OCI-LY7 (cell line): ENCODE data around the gene WDFY4. TPM values are rescaled to one million over a fixed set of nuclear protein-coding genes. Genes with fewer than 3 reads are reported as not detected.

Source experiments
- BruUV-seq: library from RNA; stranded (reverse); fragments of 400-500 nt; replicated peaks from 2 replicates; lab custom pipeline; 2021; lab: Mats Ljungman, UMichigan
- CTCF ChIA-PET: fragments of 300-600 bp; sonication (Branson Sonifier 250); formaldehyde crosslinking; loops from one replicate; lab custom pipeline; 2022; ENCODE audit warnings: antibody characterized with exemption; ENCODE audit not compliant: unreplicated experiment; lab: Charles Lee
- POLR2A ChIA-PET: fragments of 300-600 bp; sonication (Branson Sonifier 250); formaldehyde crosslinking; loops from one replicate; lab custom pipeline; 2022; ENCODE audit warnings: antibody characterized with exemption; lab: Charles Lee
- DNase-seq: peaks from one replicate; pipeline ENCODE4 v3.0.0-alpha.2; 2015; ENCODE audit warnings: low spot score
- H2AFZ ChIP-seq: fragments of 200-600 bp; sonication (generic), shearing (Covaris generic); 2 replicates; pipeline ENCODE4 v1.6.1; 2014; ENCODE audit warnings: mild to moderate bottlenecking, antibody characterized with exemption, low read length, moderate library complexity
- H3K27ac ChIP-seq: fragments of 200-600 bp; sonication (generic); 2 replicates; pipeline ENCODE4 v1.5.1; 2014; ENCODE audit warnings: mixed run types, low read depth, mild to moderate bottlenecking, moderate library complexity, low read length, inconsistent platforms; ENCODE audit not compliant: poor library complexity, severe bottlenecking
- H3K36me3 ChIP-seq: fragments of 200-600 bp; sonication (generic); 2 replicates; pipeline ENCODE4 v1.6.1; 2014; ENCODE audit warnings: mild to moderate bottlenecking, antibody characterized with exemption, low read length, moderate library complexity, mixed read lengths; ENCODE audit not compliant: insufficient read depth
- H3K4me1 ChIP-seq: fragments of 200-600 bp; sonication (generic); 2 replicates; pipeline ENCODE4 v1.5.1; 2014; ENCODE audit warnings: mild to moderate bottlenecking, low read length; ENCODE audit not compliant: insufficient read depth, poor library complexity, severe bottlenecking
- H3K4me2 ChIP-seq: fragments of 200-600 bp; sonication (generic); 2 replicates; pipeline ENCODE4 v1.6.1; 2014; ENCODE audit warnings: mild to moderate bottlenecking, low read length
- H3K4me3 ChIP-seq: fragments of 200-600 bp; sonication (generic); 2 replicates; pipeline ENCODE4 v1.5.1; 2014; ENCODE audit warnings: mild to moderate bottlenecking, low read depth, low read length; ENCODE audit not compliant: poor library complexity, severe bottlenecking
- H3K79me2 ChIP-seq: fragments of 200-600 bp; sonication (generic); 2 replicates; pipeline ENCODE4 v1.6.1; 2016; ENCODE audit warnings: low read depth, mild to moderate bottlenecking, low read length, moderate library complexity, mixed read lengths; ENCODE audit not compliant: insufficient read depth
- H3K9me2 ChIP-seq: fragments of 200-600 bp; sonication (generic); 2 replicates; pipeline ENCODE4 v1.6.1; 2016; ENCODE audit warnings: mild to moderate bottlenecking, low read length, mixed read lengths; ENCODE audit not compliant: insufficient read depth
- H3K9me3 ChIP-seq: fragments of 200-600 bp; sonication (generic); 2 replicates; pipeline ENCODE4 v1.6.1; 2014; ENCODE audit warnings: mild to moderate bottlenecking, mixed run types, low read length, mixed read lengths
- H4K20me1 ChIP-seq: fragments of 200-600 bp; sonication (generic); 2 replicates; pipeline ENCODE4 v1.6.1; 2014; ENCODE audit warnings: mild to moderate bottlenecking, antibody characterized with exemption, low read length, moderate library complexity, mixed read lengths; ENCODE audit not compliant: insufficient read depth
- CTCF ChIP-seq: fragments of 200-600 bp; sonication (generic); conservative IDR thresholded peaks from 2 replicates; pipeline ENCODE4 v1.5.1; 2014; ENCODE audit warnings: mild to moderate bottlenecking, antibody characterized with exemption, low read length, moderate library complexity, mixed read lengths
- EZH2phosphoT487 ChIP-seq: fragments of 200-600 bp; sonication (generic); IDR thresholded peaks from 2 replicates; pipeline ENCODE4 v1.6.1; 2018; ENCODE audit warnings: low read depth, borderline replicate concordance, mild to moderate bottlenecking, mixed run types, antibody characterized with exemption, low read length, moderate library complexity, mixed read lengths
- intact Hi-C: fragments of 100-400 bp; cut with micrococcal nuclease; formaldehyde crosslinking; loops from one replicate; pipeline ENCODE4 v1.10.0; 2022; ENCODE audit not compliant: unreplicated experiment
- total RNA-seq, 2 experiments: library from RNA; depleted of rRNA in 1 of 2; stranded (reverse); fragments of >200 nt in 1 of 2; shearing (Covaris generic) in 1 of 2; gene quantifications; 2 replicates each; pipeline ENCODE4 v1.2.3, GENCODE V29; 2014 to 2022

WDFY4 gene
- total RNA-seq, 2 experiments from 2014 or later: 51.5 to 85.6 TPM

GRCh38 chr10:48779077-48779476 lies 94.4 kb downstream of the WDFY4 start:
- intact Hi-C loops: no loop called here
- Histone ChIP-seq H2AFZ (no peak overlapping the region), H3K4me3 (no peak overlapping the region), H3K36me3 (peaks cover 96% of the 10 kb centered on the region), H3K9me3 (no peaks in the 10 kb centered on the region), H3K27ac (no peak overlapping the region), H3K9me2 (no peaks in the 10 kb centered on the region), H4K20me1 (no peaks in the 10 kb centered on the region), H3K4me1 (no peaks in the 10 kb centered on the region), H3K79me2 (no peaks in the 10 kb centered on the region), H3K4me2 (no peak overlapping the region)
- TF ChIP-seq CTCF (no peak), EZH2phosphoT487 (no peak)
- no TSS peak for BruUV-seq
- DNase-seq: no peak
- POLR2A ChIA-PET: no interaction called here
- CTCF ChIA-PET: no interaction called here

- CTCF ChIA-PET: no interaction called here
- Histone ChIP-seq H2AFZ (no peak overlapping the region), H3K9me3 (no peaks in the 10 kb centered on the region), H3K4me1 (no peaks in the 10 kb centered on the region), H3K4me3 (no peak overlapping the region), H3K36me3 (peaks cover 95% of the 10 kb centered on the region), H4K20me1 (no peaks in the 10 kb centered on the region), H3K4me2 (no peak overlapping the region), H3K9me2 (no peaks in the 10 kb centered on the region), H3K79me2 (no peaks in the 10 kb centered on the region), H3K27ac (no peak overlapping the region)
- no peak for DNase-seq
- intact Hi-C loops: no loop called here
- TF ChIP-seq CTCF: no peak
- TF ChIP-seq EZH2phosphoT487: no peak
- no TSS peak for BruUV-seq
- POLR2A ChIA-PET: no interaction called here
These were observed 95.0 kb downstream of the WDFY4 start for GRCh38 chr10:48779546-48780152.

- Histone ChIP-seq H3K9me2 (no peaks in the 10 kb centered on the region), H3K4me3 (no peak overlapping the region), H4K20me1 (no peaks in the 10 kb centered on the region), H3K4me2 (no peak overlapping the region), H2AFZ (no peak overlapping the region), H3K36me3 (peaks cover 94% of the 10 kb centered on the region), H3K4me1 (no peaks in the 10 kb centered on the region), H3K79me2 (no peaks in the 10 kb centered on the region), H3K27ac (no peak overlapping the region), H3K9me3 (no peaks in the 10 kb centered on the region)
- POLR2A ChIA-PET: no interaction called here
- CTCF ChIA-PET: no interaction called here
- TF ChIP-seq EZH2phosphoT487 (no peak), CTCF (no peak)
- no peak for DNase-seq
- intact Hi-C loops: no loop called here
- BruUV-seq: no TSS peak
These were observed 95.7 kb downstream of the WDFY4 start for GRCh38 chr10:48780341-48780740.
